ENCODE measurements around the gene XIRP2.

GRCh38 chr2:166972418-166972817 lies 84.1 kb downstream of the XIRP2 start:
- TF ChIP-seq ASH2L (IDR thresholded peaks at IDR 0.05; ENCODE audit: insufficient read length, low read depth, low read length) (no peak), POLR2A (IDR thresholded peaks at IDR 0.05; ENCODE audit: insufficient read depth in 1 of 2, low read depth in 2 of 2, low read length in 2 of 2) (no peak), CTCF (CRISPR knock-in tag; IDR thresholded peaks at IDR 0.05) (no peak), NFATC3 (CRISPR knock-in tag; IDR thresholded peaks at IDR 0.05) (no peak), JUND (CRISPR knock-in tag; IDR thresholded peaks at IDR 0.05) (no peak), ZFP36 (IDR thresholded peaks at IDR 0.05; ENCODE audit: borderline replicate concordance, low read depth, low read length, partially characterized antibody) (no peak), TAF1 (CRISPR knock-in tag; IDR thresholded peaks at IDR 0.05) (no peak), ZNF674 (CRISPR knock-in tag; IDR thresholded peaks at IDR 0.05; ENCODE audit: low read depth) (no peak), MAFK (conservative IDR thresholded peaks at IDR 0.05 in 1 of 2, IDR thresholded peaks at IDR 0.05 in 1 of 2; ENCODE audit: low read length in 2 of 2) (no peak), MTF1 (CRISPR knock-in tag; IDR thresholded peaks at IDR 0.05) (no peak)
